Activated CD4-positive, alpha-beta memory T cell treated with anti-CD3 and anti-CD28 coated beads for 36 hours (primary cell): Measurements from ENCODE around the gene SLAIN1. TPM values are rescaled to one million over a fixed set of nuclear protein-coding genes. Genes with fewer than 3 reads are reported as not detected.

Experiments
- CTCF ChIA-PET: fragments of 350-600 bp; sonication (Branson Sonifier 250); formaldehyde crosslinking; loops from one replicate; lab custom pipeline; 2021; ENCODE audit warnings: antibody characterized with exemption, inconsistent platforms; lab: Charles Lee
- POLR2A ChIA-PET: fragments of 350-600 bp; sonication (Branson Sonifier 250); formaldehyde crosslinking; loops from one replicate; lab custom pipeline; 2021; ENCODE audit warnings: antibody characterized with exemption; lab: Charles Lee
- DNase-seq: peaks from one replicate; pipeline ENCODE4 v3.0.0-alpha.2; 2020
- H3K27ac Mint-ChIP-seq: one replicate; pipeline ENCODE4 v1.8.0; 2021; ENCODE audit warnings: mixed read lengths
- H3K27me3 Mint-ChIP-seq: one replicate; pipeline ENCODE4 v1.8.0; 2021; ENCODE audit warnings: mixed read lengths
- H3K36me3 Mint-ChIP-seq: one replicate; pipeline ENCODE4 v1.8.0; 2021; ENCODE audit warnings: mixed read lengths
- H3K4me1 Mint-ChIP-seq: one replicate; pipeline ENCODE4 v1.8.0; 2021; ENCODE audit warnings: low read depth, mixed read lengths
- H3K4me3 Mint-ChIP-seq: one replicate; pipeline ENCODE4 v1.8.0; 2021; ENCODE audit warnings: mild to moderate bottlenecking, mixed read lengths
- H3K9me3 Mint-ChIP-seq: one replicate; pipeline ENCODE4 v1.8.0; 2021; ENCODE audit warnings: mixed read lengths
- intact Hi-C: fragments of 100-400 bp; cut with micrococcal nuclease; formaldehyde crosslinking; loops from one replicate; pipeline ENCODE4 v1.15.1; 2023
- total RNA-seq, 2 experiments: library from RNA; stranded (reverse); gene quantifications; one replicate each; pipeline ENCODE4 v1.2.3, GENCODE V29; 2021

The SLAIN1 gene
- total RNA-seq, 2 experiments from 2014 or later: 21.8 to 25.8 TPM

- Mint-ChIP-seq H3K4me3 (no peak overlapping the region), H3K36me3 (peaks cover 13% of the 10 kb centered on the region), H3K9me3 (peaks cover 30% of the 10 kb centered on the region), H3K27me3 (no peaks in the 10 kb centered on the region), H3K4me1 (peaks cover 42% of the 10 kb centered on the region), H3K27ac (peak overlapping the region; percentile 53)
- ChIA-PET POLR2A (interaction anchor here (1.1 to 1.7 kb wide), 3 partner anchors 17 to 23 kb away, joined by 4 to 10 read pairs (median 5); partner anchors contain the start of gene SLAIN1), CTCF (no interaction called here)
- intact Hi-C loops: loop anchor here (1.0 kb wide), 3 partner anchors 15 to 22 kb away; no protein-coding TSS in a partner anchor
- DNase-seq: no peak
Observed at GRCh38 chr13:77715233-77715891, 17.9 kb downstream of the SLAIN1 start.

- no peak for DNase-seq
- ChIA-PET POLR2A (no interaction called here), CTCF (no interaction called here)
- peaks cover 21% of the 10 kb centered on the region for H3K36me3 Mint-ChIP-seq
- H3K4me3 Mint-ChIP-seq: no peak overlapping the region
- no peak overlapping the region for H3K27ac Mint-ChIP-seq
- intact Hi-C loops: no loop called here
- peaks cover 17% of the 10 kb centered on the region for H3K9me3 Mint-ChIP-seq
- peaks cover 46% of the 10 kb centered on the region for H3K4me1 Mint-ChIP-seq
- H3K27me3 Mint-ChIP-seq: no peaks in the 10 kb centered on the region
Observed at GRCh38 chr13:77716692-77717091, 19.2 kb downstream of the SLAIN1 start.

DNA sequence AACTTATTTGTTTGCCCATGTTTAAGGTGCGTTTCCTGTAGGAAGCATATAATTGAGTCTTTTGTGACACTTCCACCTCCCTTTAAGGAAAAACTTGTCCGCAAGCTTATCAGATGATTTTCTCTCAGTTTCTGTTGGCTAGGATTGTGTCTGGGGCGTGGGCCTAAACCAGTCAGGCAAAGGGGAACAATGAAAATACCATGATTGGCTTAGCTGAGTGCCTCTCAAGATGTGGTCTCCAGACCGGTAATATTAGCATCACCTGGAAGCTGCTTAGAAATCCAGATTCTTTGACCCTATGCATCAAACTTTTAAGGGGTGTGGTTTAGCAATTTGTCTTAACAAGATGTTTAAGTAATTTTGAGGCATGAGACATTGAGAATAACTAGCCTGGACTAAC is 20.0 kb downstream of the SLAIN1 start:
- Mint-ChIP-seq H3K36me3 (peaks cover 23% of the 10 kb centered on the region), H3K4me1 (peaks cover 46% of the 10 kb centered on the region), H3K27ac (no peak overlapping the region), H3K9me3 (peaks cover 8% of the 10 kb centered on the region), H3K4me3 (no peak overlapping the region), H3K27me3 (no peaks in the 10 kb centered on the region)
- no peak for DNase-seq
- POLR2A ChIA-PET: no interaction called here
- CTCF ChIA-PET: no interaction called here
- intact Hi-C loops: no loop called here

DNA sequence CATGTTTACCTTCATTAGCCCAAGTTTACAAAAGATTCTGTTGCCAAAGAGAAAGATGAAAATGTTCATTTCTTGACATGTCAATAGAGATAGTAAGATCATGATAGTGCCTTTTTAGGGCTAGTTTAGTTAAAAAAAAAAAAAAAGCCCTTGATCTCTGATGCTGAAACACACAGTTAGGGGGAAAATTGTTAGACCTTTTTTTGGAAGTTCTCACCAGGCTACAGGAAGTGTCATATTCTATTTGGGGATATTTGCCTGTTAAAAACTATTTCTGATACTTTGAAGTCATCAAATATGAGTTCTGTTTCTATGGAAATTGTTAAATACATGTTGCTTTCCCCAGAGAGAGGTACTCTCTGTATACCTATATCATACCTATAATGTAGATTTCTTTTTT is 21.6 kb downstream of the SLAIN1 start:
- ChIA-PET POLR2A (no interaction called here), CTCF (no interaction called here)
- peaks cover 32% of the 10 kb centered on the region for H3K36me3 Mint-ChIP-seq

GRCh38 chr13:77720988-77721387 is 23.5 kb downstream of the SLAIN1 start:
- Mint-ChIP-seq H3K27me3 (no peaks in the 10 kb centered on the region), H3K9me3 (no peaks in the 10 kb centered on the region), H3K4me3 (no peak overlapping the region), H3K36me3 (peaks cover 35% of the 10 kb centered on the region), H3K27ac (no peak overlapping the region), H3K4me1 (peaks cover 38% of the 10 kb centered on the region)
- ChIA-PET CTCF (no interaction called here), POLR2A (interaction anchor here (0.7 to 1.2 kb wide), 2 partner anchors 17 to 395 kb away, joined by 3 read pairs; no protein-coding TSS in a partner anchor)
- no peak for DNase-seq
- intact Hi-C loops: no loop called here

More for the DNA sequence above, 21.6 kb downstream of the SLAIN1 start:
- no peaks in the 10 kb centered on the region for H3K9me3 Mint-ChIP-seq
- peaks cover 44% of the 10 kb centered on the region for H3K4me1 Mint-ChIP-seq
- H3K27me3 Mint-ChIP-seq: no peaks in the 10 kb centered on the region
- no peak overlapping the region for H3K27ac Mint-ChIP-seq
- DNase-seq: no peak
- H3K4me3 Mint-ChIP-seq: no peak overlapping the region
- intact Hi-C loops: no loop called here

- peaks cover 35% of the 10 kb centered on the region for H3K4me1 Mint-ChIP-seq
- H3K9me3 Mint-ChIP-seq: no peaks in the 10 kb centered on the region
- H3K4me3 Mint-ChIP-seq: no peak overlapping the region
- H3K36me3 Mint-ChIP-seq: peaks cover 41% of the 10 kb centered on the region
- ChIA-PET POLR2A (no interaction called here), CTCF (no interaction called here)
- DNase-seq: no peak
- no peaks in the 10 kb centered on the region for H3K27me3 Mint-ChIP-seq
- no peak overlapping the region for H3K27ac Mint-ChIP-seq
- intact Hi-C loops: no loop called here
Observed at GRCh38 chr13:77724092-77724491, 26.6 kb downstream of the SLAIN1 start.

GRCh38 chr13:77725071-77725470 is 27.6 kb downstream of the SLAIN1 start:
- intact Hi-C loops: no loop called here
- Mint-ChIP-seq H3K9me3 (no peaks in the 10 kb centered on the region), H3K27me3 (no peaks in the 10 kb centered on the region), H3K4me3 (no peak overlapping the region), H3K36me3 (peaks cover 38% of the 10 kb centered on the region), H3K4me1 (peaks cover 43% of the 10 kb centered on the region), H3K27ac (no peak overlapping the region)
- CTCF ChIA-PET: no interaction called here
- DNase-seq: no peak
- POLR2A ChIA-PET: interaction anchor here (0.6 kb wide), 1 partner anchor 16 kb away, joined by 3 read pairs; no protein-coding TSS in a partner anchor

DNA sequence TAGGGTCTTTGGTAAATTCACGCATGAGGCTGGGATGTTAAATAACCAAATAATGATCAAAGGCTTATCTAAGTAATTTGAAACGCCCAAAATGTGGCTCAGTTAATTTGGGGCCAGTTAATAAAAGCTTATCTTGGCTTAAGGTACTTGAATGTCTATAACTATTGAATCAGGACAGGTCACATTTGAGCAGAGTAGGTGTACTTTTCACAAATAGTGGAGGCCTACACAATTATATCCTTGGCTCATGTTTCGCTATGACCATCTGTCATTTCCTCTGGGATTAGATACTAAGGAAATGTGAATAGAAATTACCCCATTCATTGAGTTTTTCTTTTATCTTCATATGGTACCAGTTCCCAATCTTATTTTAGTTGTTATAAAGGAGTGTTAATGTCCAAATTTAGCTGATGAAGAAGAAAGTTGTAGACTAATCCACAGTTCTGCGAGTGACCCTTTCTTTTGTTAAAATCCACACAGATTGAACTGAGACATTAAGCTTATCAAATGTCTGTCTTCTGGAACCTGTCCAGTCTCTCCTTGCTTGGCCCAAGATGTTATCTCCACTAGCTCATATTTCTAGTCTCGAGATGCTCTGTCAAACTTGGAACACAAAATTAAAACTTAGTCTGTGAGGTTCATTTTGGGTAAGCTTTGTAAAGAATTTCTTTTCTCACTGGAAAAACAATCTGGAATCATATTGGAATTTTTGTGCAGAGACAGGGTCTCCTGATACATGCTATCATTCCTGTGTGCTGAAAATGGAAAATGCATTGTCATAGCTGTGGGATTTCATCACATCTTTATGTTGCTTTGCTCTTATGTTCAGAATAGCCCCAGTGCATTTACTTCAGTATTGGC is 31.0 kb downstream of the SLAIN1 start:
- CTCF ChIA-PET: interaction anchor here (0.5 to 1.9 kb wide), 3 partner anchors 23 to 250 kb away, joined by 3 to 4 read pairs (median 3); no protein-coding TSS in a partner anchor
- H3K36me3 Mint-ChIP-seq: peaks cover 22% of the 10 kb centered on the region

DNA sequence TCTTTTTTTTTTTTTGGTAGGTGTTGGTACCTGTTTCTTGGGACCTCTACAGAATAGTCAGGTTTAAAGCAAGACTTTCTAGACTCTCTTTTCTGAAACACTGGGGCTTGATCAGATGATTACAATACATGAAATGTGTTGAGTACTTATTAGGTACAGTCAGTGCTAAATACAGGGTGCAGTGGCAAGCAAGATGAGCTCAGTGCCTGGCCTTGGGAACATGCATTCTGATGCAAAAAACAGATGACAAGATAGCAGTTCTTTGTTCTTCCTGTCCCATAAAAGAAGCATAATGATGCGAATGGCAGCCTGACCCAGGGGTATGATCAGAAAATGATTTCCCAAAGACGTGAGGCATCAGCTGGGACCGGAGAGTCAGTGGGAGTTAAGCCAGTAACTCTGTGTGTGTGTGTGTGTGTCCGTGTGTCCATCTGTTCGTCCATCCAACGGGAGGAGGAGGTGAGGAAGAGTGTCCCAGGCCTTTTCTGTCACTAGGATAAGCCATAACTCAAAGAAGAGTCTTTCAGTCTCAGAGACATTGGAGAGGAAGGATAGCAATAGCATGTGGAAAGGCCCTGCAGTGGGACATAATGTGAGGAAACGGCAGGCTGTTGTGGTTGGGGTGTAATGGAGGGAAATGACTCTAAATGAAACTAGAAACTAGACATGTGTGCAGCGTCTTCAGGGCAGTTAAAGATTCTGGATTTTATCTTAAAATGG is 32.2 kb downstream of the SLAIN1 start:
- intact Hi-C loops: loop anchor here (1.0 to 10.0 kb wide), 4 partner anchors 14 to 705 kb away; partner anchors contain the start of gene FBXL3
- peaks cover 14% of the 10 kb centered on the region for H3K36me3 Mint-ChIP-seq
- peaks cover 39% of the 10 kb centered on the region for H3K4me1 Mint-ChIP-seq
- POLR2A ChIA-PET: no interaction called here
- no peaks in the 10 kb centered on the region for H3K9me3 Mint-ChIP-seq
- peak overlapping the region; percentile 32 for H3K4me3 Mint-ChIP-seq
- peak; percentile 66 for DNase-seq
- CTCF ChIA-PET: interaction anchor here (1.3 to 1.9 kb wide), 2 partner anchors 31 to 136 kb away, joined by 4 read pairs; no protein-coding TSS in a partner anchor
- H3K27me3 Mint-ChIP-seq: no peaks in the 10 kb centered on the region
- peak overlapping the region; percentile 70 for H3K27ac Mint-ChIP-seq

More for the DNA sequence above, 31.0 kb downstream of the SLAIN1 start:
- Mint-ChIP-seq H3K27me3 (no peaks in the 10 kb centered on the region), H3K9me3 (no peaks in the 10 kb centered on the region), H3K4me1 (peaks cover 46% of the 10 kb centered on the region), H3K4me3 (no peak overlapping the region), H3K27ac (no peak overlapping the region)
- intact Hi-C loops: no loop called here
- no peak for DNase-seq
- POLR2A ChIA-PET: no interaction called here

DNA sequence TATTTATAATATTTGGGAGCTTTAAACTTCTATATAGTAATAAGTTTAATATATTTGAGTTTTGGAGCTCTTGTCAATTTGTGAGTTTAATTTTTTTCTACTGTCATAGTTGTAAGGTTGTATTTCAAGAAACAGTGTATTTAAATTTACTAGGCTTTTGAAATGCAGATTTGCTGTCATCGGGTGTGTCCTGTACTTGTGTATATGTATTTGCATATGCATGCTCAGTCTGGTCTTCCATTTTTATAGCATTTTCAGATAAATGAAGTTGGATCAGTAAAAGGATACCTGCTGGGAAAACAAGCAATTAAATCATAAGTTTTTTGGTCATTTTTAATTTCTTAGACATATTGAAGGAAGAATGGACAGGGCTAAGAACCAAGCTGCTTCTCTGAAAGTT is 33.1 kb downstream of the SLAIN1 start:
- H3K27ac Mint-ChIP-seq: no peak overlapping the region
- peaks cover 32% of the 10 kb centered on the region for H3K4me1 Mint-ChIP-seq
- DNase-seq: no peak
- CTCF ChIA-PET: interaction anchor here (0.6 to 1.3 kb wide), 2 partner anchors 22 to 137 kb away, joined by 3 to 4 read pairs; no protein-coding TSS in a partner anchor
- no peaks in the 10 kb centered on the region for H3K27me3 Mint-ChIP-seq
- no peak overlapping the region for H3K4me3 Mint-ChIP-seq
- no peaks in the 10 kb centered on the region for H3K9me3 Mint-ChIP-seq
- H3K36me3 Mint-ChIP-seq: peaks cover 14% of the 10 kb centered on the region
- intact Hi-C loops: loop anchor here (1.0 to 10.0 kb wide), 4 partner anchors 15 to 706 kb away; partner anchors contain the start of gene FBXL3
- POLR2A ChIA-PET: no interaction called here

- intact Hi-C loops: loop anchor here (10.0 kb wide), 2 partner anchors 217 to 707 kb away; partner anchors contain the start of gene FBXL3
- H3K27me3 Mint-ChIP-seq: no peaks in the 10 kb centered on the region
- peaks cover 28% of the 10 kb centered on the region for H3K4me1 Mint-ChIP-seq
- no peak overlapping the region for H3K27ac Mint-ChIP-seq
- no peak for DNase-seq
- H3K4me3 Mint-ChIP-seq: no peak overlapping the region
- ChIA-PET POLR2A (no interaction called here), CTCF (no interaction called here)
- H3K36me3 Mint-ChIP-seq: peaks cover 14% of the 10 kb centered on the region
- H3K9me3 Mint-ChIP-seq: no peaks in the 10 kb centered on the region
Observed at GRCh38 chr13:77732287-77732686, 34.8 kb downstream of the SLAIN1 start.
